Activated CD4-positive, alpha-beta T cell treated with anti-CD3 and anti-CD28 coated beads, Interleukin-2, amount 50 U/mL, for 24 hours (primary cell): Measurements from ENCODE around the gene UBAC2.

ENCODE experiments used
- DNase-seq, 2 donors: peaks; one replicate each; pipeline ENCODE4 v3.0.0-alpha.2; 2020; ENCODE audit warnings: low read depth in 1 of 2, low spot score in 1 of 2

UBAC2 gene, protein sequence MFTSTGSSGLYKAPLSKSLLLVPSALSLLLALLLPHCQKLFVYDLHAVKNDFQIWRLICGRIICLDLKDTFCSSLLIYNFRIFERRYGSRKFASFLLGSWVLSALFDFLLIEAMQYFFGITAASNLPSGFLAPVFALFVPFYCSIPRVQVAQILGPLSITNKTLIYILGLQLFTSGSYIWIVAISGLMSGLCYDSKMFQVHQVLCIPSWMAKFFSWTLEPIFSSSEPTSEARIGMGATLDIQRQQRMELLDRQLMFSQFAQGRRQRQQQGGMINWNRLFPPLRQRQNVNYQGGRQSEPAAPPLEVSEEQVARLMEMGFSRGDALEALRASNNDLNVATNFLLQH

GRCh38 chr13:99200432-99201167, at the start of gene UBAC2:
UBAC2 (plus strand) TSS chr13:99200854; CDS start chr13:99200909, 55 bp downstream.
- DNase-seq, result peak; percentile 91 to 92

GRCh38 chr13:99151516-99151915, 49.1 kb upstream of the UBAC2 start:
- DNase-seq, result no peak

DNA sequence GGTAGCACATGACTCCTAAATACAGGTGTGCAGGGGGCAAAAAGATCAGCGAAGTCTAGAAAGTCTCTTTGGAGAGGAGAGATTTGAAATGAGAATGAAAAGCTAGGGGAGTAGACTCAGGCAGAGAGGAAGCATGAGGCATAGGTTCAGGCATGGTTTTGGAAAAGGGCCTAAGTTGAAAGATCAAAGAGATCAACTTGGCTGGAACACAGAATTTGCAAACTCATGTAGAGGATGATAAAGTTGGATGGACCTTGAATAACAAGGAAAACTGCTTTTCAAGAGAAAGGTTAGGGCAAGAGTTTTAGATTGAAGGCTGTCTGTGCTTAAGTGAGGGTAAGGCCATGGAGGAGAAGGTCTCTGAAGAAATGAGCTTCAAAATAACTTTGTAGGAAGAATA, 47.4 kb upstream of the UBAC2 start:
- no peak for DNase-seq

DNA sequence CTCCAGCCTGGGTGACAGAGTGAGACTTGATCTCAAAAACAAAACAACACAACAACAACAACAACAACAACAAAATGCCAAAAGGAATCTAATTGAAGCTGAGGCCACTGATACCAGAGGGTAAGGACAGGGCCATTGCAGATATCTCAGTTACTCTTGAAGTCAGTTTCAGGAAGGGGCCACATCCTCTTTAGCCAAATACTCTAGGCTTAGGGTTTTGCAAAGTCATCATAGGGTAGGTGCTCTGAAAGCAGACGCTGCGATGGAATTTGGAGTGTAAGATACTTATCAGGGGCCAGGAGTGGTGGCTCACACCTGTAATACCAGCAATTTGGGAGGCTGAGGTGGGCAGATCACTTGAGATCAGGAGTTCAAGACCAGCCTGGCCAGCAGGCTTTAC, 46.6 kb upstream of the UBAC2 start:
- DNase-seq, result no peak

DNA sequence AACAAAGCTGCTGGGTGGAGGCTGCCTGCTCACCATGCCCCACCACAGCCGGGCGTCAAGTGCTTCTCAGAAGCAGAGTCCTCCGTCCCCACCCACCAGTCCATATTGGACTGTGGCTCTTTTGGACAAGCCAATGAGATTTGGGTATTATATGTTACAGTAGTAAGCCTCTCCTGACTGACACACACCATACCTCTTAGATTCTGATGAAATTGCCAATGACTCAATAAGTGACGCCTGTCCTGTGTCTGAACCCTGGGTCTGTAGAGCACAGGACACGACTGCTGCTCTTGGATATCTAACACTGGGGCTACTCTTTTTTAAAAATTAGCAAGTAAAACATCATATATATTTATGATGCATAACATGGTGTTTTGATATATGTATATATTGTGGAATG, 44.8 kb upstream of the UBAC2 start:
- no peak for DNase-seq

DNA sequence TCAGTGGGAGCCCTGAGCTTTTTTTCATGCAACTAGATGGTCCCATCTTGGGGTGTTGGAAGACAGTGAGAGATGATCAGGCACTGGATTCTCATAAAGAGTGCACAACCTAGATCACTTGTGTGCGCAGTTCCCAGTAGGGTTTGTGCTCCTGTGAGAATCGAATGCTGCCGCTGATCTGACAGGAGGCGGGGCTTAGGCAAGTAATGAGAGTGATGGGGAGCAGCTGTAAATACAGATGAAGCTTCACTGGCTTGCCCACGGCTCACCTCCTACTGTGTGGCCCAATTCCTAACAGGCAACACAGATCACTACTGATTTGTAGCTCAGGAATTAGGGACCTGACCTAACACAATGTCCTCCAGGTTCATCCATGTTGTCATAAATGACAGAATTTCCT, 43.6 kb upstream of the UBAC2 start:
- no peak for DNase-seq

DNA sequence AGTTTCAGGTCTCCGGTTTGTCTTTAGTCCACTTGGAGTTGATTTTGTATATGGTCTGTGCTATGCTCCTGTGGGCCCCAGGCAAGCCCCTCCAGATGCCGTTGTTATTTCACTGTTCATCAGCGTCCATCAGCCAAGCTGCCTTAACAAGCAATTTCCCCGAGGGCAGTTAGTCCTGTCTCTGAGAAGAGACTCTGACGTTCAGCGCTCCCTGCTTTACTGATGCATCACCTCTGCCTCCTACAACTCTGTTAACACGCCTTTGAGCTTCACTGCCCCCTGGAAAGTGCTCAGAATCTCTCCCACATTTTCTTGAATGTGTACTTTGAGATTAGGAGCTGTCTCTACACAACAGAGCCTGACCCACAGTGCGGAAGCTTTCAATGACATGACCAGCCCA, 41.8 kb upstream of the UBAC2 start:
- DNase-seq, result no peak

DNA sequence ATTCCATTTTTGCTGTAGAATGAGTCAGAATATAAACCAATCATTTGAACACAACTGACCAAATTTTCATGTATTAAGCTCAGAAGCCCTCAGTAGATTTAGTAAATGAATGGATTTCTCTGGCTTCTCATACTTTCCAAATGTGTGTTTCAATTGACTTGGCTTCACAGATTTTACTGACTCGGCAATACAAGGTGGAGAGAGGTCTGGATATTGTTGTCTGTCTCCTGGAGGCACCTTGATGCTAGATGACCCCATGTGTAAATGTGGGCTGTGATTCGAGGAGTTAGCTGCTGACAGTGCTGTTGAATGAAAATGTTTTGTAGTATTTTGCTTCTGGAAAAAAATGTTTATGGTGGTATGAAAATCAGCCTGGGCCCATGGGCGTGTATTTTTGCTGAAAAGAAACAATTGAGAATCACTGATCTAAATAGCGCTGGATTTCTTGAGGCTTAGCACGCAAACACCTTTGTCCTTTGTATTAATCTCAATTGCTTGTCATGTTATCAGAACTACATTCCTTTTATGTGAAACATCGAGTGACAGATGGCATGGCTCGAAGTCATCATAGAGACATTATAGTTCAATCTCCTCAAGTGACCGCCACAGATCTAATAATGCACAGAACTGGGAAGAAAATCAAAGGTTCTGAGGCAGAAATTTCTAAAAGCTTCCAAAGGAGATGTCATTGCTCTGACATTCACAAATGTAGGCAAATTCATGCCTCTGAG, 41.2 kb upstream of the UBAC2 start:
- DNase-seq, result no peak

GRCh38 chr13:99160415-99160814, 40.2 kb upstream of the UBAC2 start:
- no peak for DNase-seq

DNA sequence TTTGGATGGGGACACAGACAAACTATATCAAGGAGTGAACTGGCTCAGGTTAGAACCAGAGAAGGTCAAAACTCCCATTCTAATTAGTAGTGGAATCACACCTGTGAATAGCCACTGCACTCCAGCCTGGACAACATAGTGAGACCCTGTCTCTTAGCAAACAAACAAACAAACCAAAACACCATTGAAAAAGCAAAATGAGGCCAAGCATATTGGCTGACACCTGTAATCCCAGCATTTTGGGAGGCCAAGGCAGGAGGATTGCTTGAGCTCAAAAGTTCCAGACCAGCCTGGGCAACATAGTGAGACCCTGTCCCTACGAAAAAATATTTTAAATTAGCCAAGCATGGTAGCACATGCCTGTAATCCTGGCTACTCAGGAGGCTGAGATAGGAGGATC, 39.1 kb upstream of the UBAC2 start:
- no peak for DNase-seq

- DNase-seq, result no peak
Observed at GRCh38 chr13:99162567-99163361, 37.9 kb upstream of the UBAC2 start.

DNA sequence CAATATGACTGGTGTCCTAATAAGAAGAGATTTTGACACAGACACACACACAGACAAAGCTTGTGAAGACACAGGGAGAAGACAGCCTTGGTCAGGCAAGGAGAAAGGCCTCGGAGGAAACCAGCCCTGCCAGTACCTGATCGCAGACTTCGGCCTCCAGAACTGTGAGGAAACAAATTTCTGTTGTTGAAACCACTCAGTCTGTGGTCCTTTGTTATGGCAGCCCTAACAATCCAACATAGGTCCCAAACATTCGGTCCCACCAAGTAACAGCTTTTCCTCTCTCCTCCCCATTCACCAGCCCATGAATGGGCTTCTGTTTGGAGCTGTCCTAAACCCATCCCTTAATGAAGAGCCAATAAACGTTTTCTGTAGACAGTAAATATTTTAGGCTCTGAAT, 36.4 kb upstream of the UBAC2 start:
- DNase-seq, result no peak

DNA sequence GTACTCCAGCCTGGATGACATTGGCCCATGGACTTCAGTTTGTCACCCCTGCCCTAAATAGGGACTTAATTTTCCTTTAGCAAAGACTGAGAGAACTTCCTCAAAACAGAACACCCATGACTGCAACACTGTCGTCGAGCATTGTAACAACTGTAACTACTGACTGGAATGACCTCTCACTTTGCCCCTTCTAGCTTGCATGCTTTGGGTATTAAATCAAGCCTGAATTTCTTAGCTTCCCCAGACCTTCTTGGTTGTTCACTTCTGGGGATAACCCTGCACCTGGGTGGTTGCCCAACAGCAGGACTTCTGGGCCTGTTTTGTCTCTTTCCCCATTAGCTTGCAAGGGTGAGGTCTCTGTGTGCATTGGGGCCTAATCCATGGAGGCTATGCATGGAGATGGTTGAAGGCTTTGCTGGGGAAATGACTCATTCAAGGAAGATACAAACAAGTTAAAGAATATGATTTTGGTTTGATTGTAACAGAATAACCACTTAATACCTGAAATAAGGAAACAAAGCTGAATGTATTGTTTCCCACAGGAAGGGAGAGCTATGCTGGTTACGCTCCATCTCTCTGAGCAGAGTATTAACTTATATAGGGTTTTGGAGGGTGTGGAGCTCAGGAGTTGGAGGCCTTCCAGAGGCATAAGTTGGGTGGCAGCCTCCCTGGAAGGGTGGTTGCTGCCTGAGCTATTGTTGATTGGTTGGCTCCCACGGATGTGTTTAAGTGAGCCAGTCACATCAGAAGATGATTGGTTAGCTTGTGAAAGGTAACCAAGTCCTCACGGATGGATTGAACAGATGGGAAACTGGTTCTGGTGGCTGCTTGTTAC, 34.7 kb upstream of the UBAC2 start:
- no peak for DNase-seq

- DNase-seq, result no peak
Observed at GRCh38 chr13:99172951-99173350, 27.7 kb upstream of the UBAC2 start.

DNA sequence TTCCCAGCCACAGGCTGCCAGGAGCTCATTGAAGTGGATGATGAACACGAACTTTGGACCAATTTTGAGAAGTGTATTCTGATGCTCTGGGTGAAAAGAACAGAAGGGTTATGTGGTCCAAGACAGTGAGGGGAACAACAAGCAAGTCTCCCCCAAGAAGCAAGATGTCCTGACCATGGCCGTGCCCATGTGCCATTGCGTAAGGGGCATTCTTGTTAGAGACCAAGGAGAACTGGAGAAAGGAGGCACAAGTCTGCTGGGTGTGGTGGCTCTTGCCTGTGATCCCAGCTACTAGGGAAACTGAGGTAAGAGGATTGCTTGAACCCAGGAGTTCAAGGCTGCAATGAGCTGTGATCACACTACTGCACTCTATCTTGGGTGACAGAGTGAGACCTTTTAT, 27.0 kb upstream of the UBAC2 start:
- no peak for DNase-seq

- DNase-seq, result no peak
Observed at GRCh38 chr13:99174533-99175100, 26.0 kb upstream of the UBAC2 start.

DNA sequence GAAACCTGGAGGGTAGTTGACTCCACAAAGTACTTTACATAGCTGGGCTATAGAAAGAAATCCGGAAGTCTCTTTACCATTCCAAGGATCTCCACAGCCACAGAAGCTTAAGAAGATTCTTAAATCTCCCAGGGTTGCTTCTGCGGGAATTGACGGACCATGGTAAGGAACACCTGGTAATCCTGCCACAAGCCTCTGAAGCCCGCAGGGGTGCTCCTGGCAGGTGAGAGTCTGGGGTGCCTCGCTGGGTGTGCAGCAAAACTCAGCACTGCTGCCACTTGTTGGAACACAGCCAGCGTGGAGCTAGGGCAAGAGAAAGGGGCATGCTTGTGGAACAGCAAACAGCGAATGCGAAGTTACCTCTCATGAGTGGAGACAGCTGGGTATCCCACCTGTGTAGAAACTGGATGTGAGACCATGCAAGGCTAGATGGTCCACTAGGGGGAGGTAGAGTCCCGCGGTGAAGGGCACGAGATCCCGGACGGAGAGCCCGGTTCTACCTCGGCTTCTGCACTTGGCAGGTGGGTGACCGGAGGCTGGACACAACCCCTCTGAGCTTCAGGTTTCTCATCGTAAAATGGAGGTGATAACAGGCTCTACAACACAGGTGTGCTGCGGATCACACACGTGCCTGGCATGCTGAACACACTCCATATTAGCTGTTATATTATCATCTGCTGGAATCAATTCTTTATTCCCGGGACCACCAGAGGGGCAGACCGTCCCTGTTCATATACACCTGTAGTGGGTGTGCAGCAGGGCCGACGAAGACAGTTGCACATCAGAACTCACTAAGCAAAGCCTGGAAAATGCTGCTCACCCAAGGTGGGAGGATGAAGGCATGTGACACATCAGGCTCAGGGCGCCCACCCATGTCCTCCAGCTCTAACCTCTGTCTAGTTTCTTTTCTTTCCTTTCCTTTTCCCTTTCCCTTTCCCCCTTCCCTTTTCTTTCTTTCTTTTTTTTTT, 24.1 kb upstream of the UBAC2 start:
- peak; percentile 50 to 62 for DNase-seq

DNA sequence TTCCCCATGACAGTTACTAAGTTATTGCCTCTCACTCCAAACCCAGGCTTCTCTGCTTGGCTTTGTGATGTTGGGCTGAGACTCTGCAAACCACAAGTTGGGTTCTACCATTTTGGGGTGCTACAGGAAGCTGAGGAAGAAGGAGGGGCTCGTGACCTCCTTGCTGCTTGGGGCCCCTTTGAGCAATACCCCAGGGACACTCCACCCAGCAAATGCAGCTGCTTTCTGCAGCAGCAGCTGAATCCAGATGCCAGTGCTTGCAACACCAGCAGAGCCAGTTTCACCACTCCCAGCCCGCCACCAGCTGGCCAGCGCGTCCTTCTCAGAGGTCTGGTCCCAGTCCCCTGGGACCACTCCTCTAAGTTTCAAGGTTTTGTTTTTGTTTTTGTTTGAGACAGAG, 22.0 kb upstream of the UBAC2 start:
- DNase-seq, result no peak

GRCh38 chr13:99179460-99179859, 21.2 kb upstream of the UBAC2 start:
- no peak for DNase-seq
